DOHH2 (cell line): ENCODE data around the gene BRCA2.

Experiments used
- H3F3A ChIP-seq: fragments of 200-600 bp; sonication (generic), shearing (Covaris generic); 2 replicates; pipeline ENCODE4 v1.6.0; 2016; ENCODE audit warnings: antibody characterized with exemption, mild to moderate bottlenecking; ENCODE audit not compliant: control insufficient read depth, insufficient read depth
- H3K27ac ChIP-seq: fragments of 200-600 bp; sonication (generic); 2 replicates; pipeline ENCODE4 v1.5.1; 2014; ENCODE audit warnings: low read depth, mild to moderate bottlenecking, low read length, moderate library complexity
- H3K27me3 ChIP-seq: fragments of 200-600 bp; sonication (generic); 2 replicates; pipeline ENCODE4 v1.6.1; 2014; ENCODE audit warnings: mild to moderate bottlenecking, low read length, mixed read lengths; ENCODE audit not compliant: control insufficient read depth
- H3K36me3 ChIP-seq: fragments of 200-600 bp; sonication (generic); 2 replicates; pipeline ENCODE4 v1.6.1; 2014; ENCODE audit warnings: mild to moderate bottlenecking, low read length, moderate library complexity, mixed read lengths; ENCODE audit not compliant: control insufficient read depth
- H3K4me1 ChIP-seq: fragments of 200-600 bp; sonication (generic); 2 replicates; pipeline ENCODE4 v1.6.1; 2014; ENCODE audit warnings: mild to moderate bottlenecking, low read length, mixed read lengths; ENCODE audit not compliant: control insufficient read depth
- H3K4me2 ChIP-seq: fragments of 200-600 bp; sonication (generic); 2 replicates; pipeline ENCODE4 v1.6.0; 2014; ENCODE audit warnings: mild to moderate bottlenecking, low read length, moderate library complexity
- H3K4me3 ChIP-seq: fragments of 200-600 bp; sonication (generic); 2 replicates; pipeline ENCODE4 v1.5.1; 2014; ENCODE audit warnings: mild to moderate bottlenecking, low read length, mixed read lengths
- H3K79me2 ChIP-seq: fragments of 200-600 bp; sonication (generic); 2 replicates; pipeline ENCODE4 v1.6.1; 2014; ENCODE audit warnings: mild to moderate bottlenecking, low read length, mixed read lengths; ENCODE audit not compliant: control insufficient read depth
- H3K9me2 ChIP-seq: fragments of 200-600 bp; sonication (generic); replicated peaks from 2 replicates; pipeline ENCODE4 v1.6.1; 2014; ENCODE audit warnings: mild to moderate bottlenecking, low read length, mixed read lengths; ENCODE audit not compliant: control insufficient read depth
- H3K9me3 ChIP-seq: fragments of 200-600 bp; sonication (generic); 2 replicates; pipeline ENCODE4 v1.6.1; 2014; ENCODE audit warnings: antibody characterized with exemption, low read length, mixed read lengths; ENCODE audit not compliant: control insufficient read depth, insufficient read depth
- H4K20me1 ChIP-seq: fragments of 200-600 bp; sonication (generic); 2 replicates; pipeline ENCODE4 v1.6.0; 2014; ENCODE audit warnings: low read depth, mild to moderate bottlenecking, antibody characterized with exemption, low read length, moderate library complexity; ENCODE audit not compliant: control insufficient read depth, insufficient read depth
- CTCF ChIP-seq: fragments of 200-600 bp; sonication (generic); IDR thresholded peaks from one replicate; pipeline ENCODE4 v1.5.1; 2014; ENCODE audit warnings: antibody characterized with exemption, mild to moderate bottlenecking, low read depth, low read length; ENCODE audit not compliant: poor library complexity, severe bottlenecking
- EZH2phosphoT487 ChIP-seq: fragments of 200-600 bp; sonication (generic); IDR thresholded peaks from 2 replicates; pipeline ENCODE4 v1.6.1; 2017; ENCODE audit warnings: borderline replicate concordance, mild to moderate bottlenecking, antibody characterized with exemption, low read length, moderate library complexity, mixed read lengths

The BRCA2 gene

GRCh38 chr13:32315238-32316027 is at the start of gene BRCA2, which contains the start of gene ZAR1L:
BRCA2 (plus strand) TSS chr13:32315508; CDS start chr13:32316461, 953 bp downstream.
ZAR1L (minus strand) TSS chr13:32315363; CDS start chr13:32311925, 3,438 bp downstream.
- no peaks in the 10 kb centered on the region for H3K27me3 ChIP-seq
- H3F3A ChIP-seq, result 0 out of 2 replicates have a peak, but pooled peaks cover 5% of the 10 kb centered on the region
- H4K20me1 ChIP-seq, result no peaks in the 10 kb centered on the region
- TF ChIP-seq CTCF, result no peak
- TF ChIP-seq EZH2phosphoT487, result no peak
- H3K4me1 ChIP-seq, result peaks cover 35% of the 10 kb centered on the region
- H3K36me3 ChIP-seq, result peaks cover 45% of the 10 kb centered on the region
- H3K79me2 ChIP-seq, result peaks cover 54% of the 10 kb centered on the region
- H3K9me3 ChIP-seq, result no peaks in the 10 kb centered on the region
- H3K4me3 ChIP-seq, result peak within 1 kb of the TSS; percentile 71
- H3K9me2 ChIP-seq, result no peaks in the 10 kb centered on the region
- peak within 1 kb of the TSS; percentile 99 for H3K4me2 ChIP-seq
- H3K27ac ChIP-seq, result peak within 1 kb of the TSS; percentile 88

- H4K20me1 ChIP-seq, result no peaks in the 10 kb centered on the region
- H3K4me1 ChIP-seq, result no peaks in the 10 kb centered on the region
- no peaks in the 10 kb centered on the region for H3K79me2 ChIP-seq
- no peaks in the 10 kb centered on the region for H3K27me3 ChIP-seq
- H3K36me3 ChIP-seq, result peaks cover 61% of the 10 kb centered on the region
- H3K4me2 ChIP-seq, result no peak overlapping the region
- no peaks in the 10 kb centered on the region for H3K9me2 ChIP-seq
- no peaks in the 10 kb centered on the region for H3F3A ChIP-seq
- H3K4me3 ChIP-seq, result no peak overlapping the region
- no peak overlapping the region for H3K27ac ChIP-seq
- TF ChIP-seq CTCF, result no peak
- no peak for TF ChIP-seq EZH2phosphoT487
- no peaks in the 10 kb centered on the region for H3K9me3 ChIP-seq
Measured at GRCh38 chr13:32265726-32266125, 49.6 kb upstream of the BRCA2 start.

- TF ChIP-seq EZH2phosphoT487 (no peak), CTCF (no peak)
- no peak overlapping the region for H3K27ac ChIP-seq
Measured at GRCh38 chr13:32266130-32266529, 49.2 kb upstream of the BRCA2 start.

More at GRCh38 chr13:32266130-32266529, 49.2 kb upstream of the BRCA2 start:
- no peak overlapping the region for H3K4me3 ChIP-seq
- H3K79me2 ChIP-seq, result no peaks in the 10 kb centered on the region
- H3K36me3 ChIP-seq, result peaks cover 65% of the 10 kb centered on the region
- no peaks in the 10 kb centered on the region for H3K27me3 ChIP-seq
- H3K4me1 ChIP-seq, result no peaks in the 10 kb centered on the region
- H3F3A ChIP-seq, result no peaks in the 10 kb centered on the region
- H3K9me3 ChIP-seq, result no peaks in the 10 kb centered on the region
- H3K9me2 ChIP-seq, result no peaks in the 10 kb centered on the region
- no peaks in the 10 kb centered on the region for H4K20me1 ChIP-seq
- no peak overlapping the region for H3K4me2 ChIP-seq
